ENCODE measurements around the gene DIP2C.
"Not testable (repeated sequence)": the region's sequence is repeated elsewhere in the genome, so short reads cannot be mapped to it uniquely, and the experiment has no call there.

Gene DIP2C

GRCh38 chr10:634256-634655, 55.2 kb downstream of the DIP2C start:
- H3K4me3 ChIP-seq (ENCODE audit: low read length), result no peak overlapping the region
- DNase-seq (ENCODE audit: low read depth, low spot score), result no peak

GRCh38 chr10:633279-634245, 55.9 kb downstream of the DIP2C start:
- no peak overlapping the region for H3K4me3 ChIP-seq (ENCODE audit: low read length)
- no peak for DNase-seq (ENCODE audit: low read depth, low spot score)

GRCh38 chr10:632807-633177, 56.7 kb downstream of the DIP2C start:
- not testable (repeated sequence) for DNase-seq (ENCODE audit: low read depth, low spot score); H3K4me3 ChIP-seq (ENCODE audit: low read length)

GRCh38 chr10:632155-632806, 57.2 kb downstream of the DIP2C start:
- not testable (repeated sequence) for H3K4me3 ChIP-seq (ENCODE audit: low read length); DNase-seq (ENCODE audit: low read depth, low spot score)

- H3K4me3 ChIP-seq (ENCODE audit: low read length), result no peak overlapping the region
- no peak for DNase-seq (ENCODE audit: low read depth, low spot score)
These were observed 58.2 kb downstream of the DIP2C start for GRCh38 chr10:631266-631665.

GRCh38 chr10:630581-631073, 58.8 kb downstream of the DIP2C start:
- DNase-seq (ENCODE audit: low read depth, low spot score), result no peak
- no peak overlapping the region for H3K4me3 ChIP-seq (ENCODE audit: low read length)

GRCh38 chr10:629186-629998, 60.1 kb downstream of the DIP2C start:
- no peak overlapping the region for H3K4me3 ChIP-seq (ENCODE audit: low read length)
- DNase-seq (ENCODE audit: low read depth, low spot score), result peak; percentile 14

GRCh38 chr10:628386-629045, 61.0 kb downstream of the DIP2C start:
- no peak for DNase-seq (ENCODE audit: low read depth, low spot score)
- H3K4me3 ChIP-seq (ENCODE audit: low read length), result no peak overlapping the region

- H3K4me3 ChIP-seq (ENCODE audit: low read length), result no peak overlapping the region
- DNase-seq (ENCODE audit: low read depth, low spot score), result no peak
These were observed 62.2 kb downstream of the DIP2C start for GRCh38 chr10:627032-627992.

- no peak overlapping the region for H3K4me3 ChIP-seq (ENCODE audit: low read length)
- DNase-seq (ENCODE audit: low read depth, low spot score), result no peak
These were observed 63.4 kb downstream of the DIP2C start for GRCh38 chr10:625751-626711.

- H3K4me3 ChIP-seq (ENCODE audit: low read length), result no peak overlapping the region
These were observed 64.2 kb downstream of the DIP2C start for GRCh38 chr10:625333-625696.

GRCh38 chr10:624605-625332, 64.7 kb downstream of the DIP2C start:
- DNase-seq (ENCODE audit: low read depth, low spot score), result no peak
- no peak overlapping the region for H3K4me3 ChIP-seq (ENCODE audit: low read length)

More at GRCh38 chr10:625333-625696, 64.2 kb downstream of the DIP2C start:
- DNase-seq (ENCODE audit: low read depth, low spot score), result no peak

GRCh38 chr10:624312-624604, 65.2 kb downstream of the DIP2C start:
- no peak overlapping the region for H3K4me3 ChIP-seq (ENCODE audit: low read length)
- no peak for DNase-seq (ENCODE audit: low read depth, low spot score)

GRCh38 chr10:623477-624311, 65.8 kb downstream of the DIP2C start:
- no peak for DNase-seq (ENCODE audit: low read depth, low spot score)
- no peak overlapping the region for H3K4me3 ChIP-seq (ENCODE audit: low read length)

GRCh38 chr10:623014-623413, 66.5 kb downstream of the DIP2C start:
- H3K4me3 ChIP-seq (ENCODE audit: low read length), result no peak overlapping the region
- no peak for DNase-seq (ENCODE audit: low read depth, low spot score)

All from Jurkat, Clone E6-1 (cell line).